ENCODE results near the gene MAPK1.
A peak's percentile ranks its signal among the peaks of the same experiment; 100 is the strongest.
"Not testable (repeated sequence)": the region's sequence is repeated elsewhere in the genome, so short reads cannot be mapped to it uniquely, and the experiment has no call there.

Gene MAPK1

GRCh38 chr22:21745948-21746347 is 121.5 kb downstream of the MAPK1 start (continued):
- no peak for TF ChIP-seq ZFP37 (tag by site-specific recombination; IDR thresholded peaks at IDR 0.05)
- TF ChIP-seq AEBP2 (tag by site-specific recombination; IDR thresholded peaks at IDR 0.05; ENCODE audit: borderline replicate concordance), result no peak
- no peak for TF ChIP-seq ZNF350 (tag by site-specific recombination; IDR thresholded peaks at IDR 0.05)

- POLR2A ChIA-PET; H3K4me3 ChIP-seq (ENCODE audit: low read depth, low read length); H3K36me3 ChIP-seq (ENCODE audit: control insufficient read depth in 2 of 2, insufficient read depth in 1 of 2, low read length in 2 of 2); H3K9me3 ChIP-seq (ENCODE audit: control insufficient read depth, insufficient read depth, low read depth, low read length); H3K27ac ChIP-seq (ENCODE audit: extremely low read depth, low read depth, low read length); CTCF ChIA-PET; H3K4me1 ChIP-seq (ENCODE audit: control insufficient read depth, insufficient read depth, low read length): not testable (repeated sequence)
Observed at GRCh38 chr22:21744917-21745316, 122.5 kb downstream of the MAPK1 start.

- H3K9me3 ChIP-seq (ENCODE audit: control insufficient read depth, insufficient read depth, low read depth, low read length), result no peaks in the 10 kb centered on the region
- ChIA-PET CTCF (no interaction called here), POLR2A (no interaction called here)
- no peak overlapping the region for H3K4me3 ChIP-seq (ENCODE audit: low read depth, low read length)
- no peaks in the 10 kb centered on the region for H3K36me3 ChIP-seq (ENCODE audit: control insufficient read depth in 2 of 2, insufficient read depth in 1 of 2, low read length in 2 of 2)
- no peaks in the 10 kb centered on the region for H3K4me1 ChIP-seq (ENCODE audit: control insufficient read depth, insufficient read depth, low read length)
- H3K27ac ChIP-seq (ENCODE audit: extremely low read depth, low read depth, low read length), result no peak overlapping the region
- TF ChIP-seq SP2 (tag by site-specific recombination; IDR thresholded peaks at IDR 0.05) (no peak), ZNF169 (tag by site-specific recombination; IDR thresholded peaks at IDR 0.05) (no peak), KLF9 (tag by site-specific recombination; IDR thresholded peaks at IDR 0.05; ENCODE audit: low read depth) (no peak), ZNF341 (tag by site-specific recombination; IDR thresholded peaks at IDR 0.05; ENCODE audit: low read depth) (no peak), ZNF112 (tag by site-specific recombination; IDR thresholded peaks at IDR 0.05) (no peak), ZNF37A (tag by site-specific recombination; IDR thresholded peaks at IDR 0.05) (no peak), ZNF184 (tag by site-specific recombination; IDR thresholded peaks at IDR 0.05) (no peak), ZNF510 (tag by site-specific recombination; IDR thresholded peaks at IDR 0.05; ENCODE audit: insufficient replicate concordance) (no peak), ZNF571 (tag by site-specific recombination; IDR thresholded peaks at IDR 0.05) (no peak), ZFP3 (tag by site-specific recombination; IDR thresholded peaks at IDR 0.05; ENCODE audit: low read depth) (no peak)
Observed at GRCh38 chr22:21741790-21742189, 125.7 kb downstream of the MAPK1 start.

- TF ChIP-seq ZNF580 (tag by site-specific recombination; IDR thresholded peaks at IDR 0.05), result no peak
- TF ChIP-seq ZBTB20 (tag by site-specific recombination; IDR thresholded peaks at IDR 0.05), result peak; percentile 63
- TF ChIP-seq ZNF274 (IDR thresholded peaks at IDR 0.05; ENCODE audit: low read length), result no peak
- TF ChIP-seq ZNF274 (tag by site-specific recombination; IDR thresholded peaks at IDR 0.05; ENCODE audit: borderline replicate concordance), result no peak
- ChIA-PET CTCF (no interaction called here), POLR2A (no interaction called here)
- no peaks in the 10 kb centered on the region for H3K4me1 ChIP-seq (ENCODE audit: control insufficient read depth, insufficient read depth, low read length)
- H3K36me3 ChIP-seq (ENCODE audit: control insufficient read depth in 2 of 2, insufficient read depth in 1 of 2, low read length in 2 of 2), result no peaks in the 10 kb centered on the region
- H3K27ac ChIP-seq (ENCODE audit: extremely low read depth, low read depth, low read length), result no peak overlapping the region
- H3K9me3 ChIP-seq (ENCODE audit: control insufficient read depth, insufficient read depth, low read depth, low read length), result no peaks in the 10 kb centered on the region
- H3K4me3 ChIP-seq (ENCODE audit: low read depth, low read length), result no peak overlapping the region
Observed at GRCh38 chr22:21741059-21741458, 126.4 kb downstream of the MAPK1 start.

- no peak overlapping the region for H3K4me3 ChIP-seq (ENCODE audit: low read depth, low read length)
- H3K36me3 ChIP-seq (ENCODE audit: control insufficient read depth in 2 of 2, insufficient read depth in 1 of 2, low read length in 2 of 2), result no peaks in the 10 kb centered on the region
- TF ChIP-seq ZSCAN4 (tag by site-specific recombination; IDR thresholded peaks at IDR 0.05), result 0 out of 2 replicates have a peak, but pooled peaks have one; percentile 27
- no peak for TF ChIP-seq ZNF704 (tag by site-specific recombination; IDR thresholded peaks at IDR 0.05)
- TF ChIP-seq ZFP41 (tag by site-specific recombination; IDR thresholded peaks at IDR 0.05; ENCODE audit: borderline replicate concordance), result no peak
- no peak for TF ChIP-seq ZBTB17 (tag by site-specific recombination; IDR thresholded peaks at IDR 0.05)
- no peak for TF ChIP-seq ZNF324 (tag by site-specific recombination; IDR thresholded peaks at IDR 0.05)
- no peak for TF ChIP-seq ZNF701 (tag by site-specific recombination; IDR thresholded peaks at IDR 0.05)
- TF ChIP-seq ZNF350 (tag by site-specific recombination; IDR thresholded peaks at IDR 0.05), result no peak
- H3K9me3 ChIP-seq (ENCODE audit: control insufficient read depth, insufficient read depth, low read depth, low read length), result no peaks in the 10 kb centered on the region
- H3K4me1 ChIP-seq (ENCODE audit: control insufficient read depth, insufficient read depth, low read length), result no peaks in the 10 kb centered on the region
- ChIA-PET CTCF (interaction anchor here (0.6 to 0.9 kb wide), 2 partner anchors 197 to 471 kb away, joined by 3 to 4 read pairs; no protein-coding TSS in a partner anchor), POLR2A (no interaction called here)
- H3K27ac ChIP-seq (ENCODE audit: extremely low read depth, low read depth, low read length), result no peak overlapping the region
Observed at GRCh38 chr22:21739828-21740377, 127.5 kb downstream of the MAPK1 start.

Data from HEK293 (cell line).